ENCODE results near the gene CCDC120.

DNA sequence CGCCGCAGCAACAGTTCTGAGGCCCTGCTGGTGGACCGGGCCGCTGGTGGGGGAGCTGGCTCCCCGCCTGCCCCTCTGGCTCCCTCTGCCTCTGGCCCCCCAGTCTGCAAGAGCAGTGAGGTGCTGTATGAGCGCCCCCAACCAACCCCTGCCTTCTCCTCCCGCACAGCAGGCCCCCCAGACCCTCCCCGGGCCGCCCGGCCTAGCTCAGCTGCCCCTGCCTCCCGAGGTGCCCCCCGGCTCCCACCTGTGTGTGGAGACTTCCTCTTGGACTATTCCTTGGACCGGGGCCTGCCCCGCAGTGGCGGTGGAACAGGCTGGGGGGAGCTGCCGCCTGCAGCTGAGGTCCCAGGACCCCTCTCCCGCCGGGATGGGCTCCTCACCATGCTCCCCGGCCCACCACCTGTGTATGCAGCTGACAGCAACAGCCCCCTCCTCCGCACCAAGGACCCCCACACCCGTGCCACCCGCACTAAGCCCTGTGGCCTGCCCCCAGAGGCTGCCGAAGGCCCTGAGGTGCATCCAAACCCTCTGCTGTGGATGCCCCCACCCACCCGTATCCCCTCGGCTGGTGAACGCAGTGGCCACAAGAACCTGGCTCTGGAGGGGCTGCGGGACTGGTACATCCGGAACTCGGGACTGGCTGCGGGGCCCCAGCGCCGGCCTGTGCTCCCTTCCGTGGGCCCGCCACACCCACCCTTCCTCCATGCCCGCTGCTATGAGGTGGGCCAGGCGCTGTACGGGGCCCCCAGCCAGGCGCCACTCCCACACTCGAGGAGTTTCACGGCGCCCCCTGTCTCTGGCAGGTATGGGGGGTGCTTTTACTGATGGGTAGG is 8.7 kb downstream of the CCDC120 start:
- no peak for TF ChIP-seq POLR2AphosphoS5 (IDR thresholded peaks at IDR 0.05)
- TF ChIP-seq, protein P1, sequence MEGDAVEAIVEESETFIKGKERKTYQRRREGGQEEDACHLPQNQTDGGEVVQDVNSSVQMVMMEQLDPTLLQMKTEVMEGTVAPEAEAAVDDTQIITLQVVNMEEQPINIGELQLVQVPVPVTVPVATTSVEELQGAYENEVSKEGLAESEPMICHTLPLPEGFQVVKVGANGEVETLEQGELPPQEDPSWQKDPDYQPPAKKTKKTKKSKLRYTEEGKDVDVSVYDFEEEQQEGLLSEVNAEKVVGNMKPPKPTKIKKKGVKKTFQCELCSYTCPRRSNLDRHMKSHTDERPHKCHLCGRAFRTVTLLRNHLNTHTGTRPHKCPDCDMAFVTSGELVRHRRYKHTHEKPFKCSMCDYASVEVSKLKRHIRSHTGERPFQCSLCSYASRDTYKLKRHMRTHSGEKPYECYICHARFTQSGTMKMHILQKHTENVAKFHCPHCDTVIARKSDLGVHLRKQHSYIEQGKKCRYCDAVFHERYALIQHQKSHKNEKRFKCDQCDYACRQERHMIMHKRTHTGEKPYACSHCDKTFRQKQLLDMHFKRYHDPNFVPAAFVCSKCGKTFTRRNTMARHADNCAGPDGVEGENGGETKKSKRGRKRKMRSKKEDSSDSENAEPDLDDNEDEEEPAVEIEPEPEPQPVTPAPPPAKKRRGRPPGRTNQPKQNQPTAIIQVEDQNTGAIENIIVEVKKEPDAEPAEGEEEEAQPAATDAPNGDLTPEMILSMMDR (IDR thresholded peaks at IDR 0.05) = no peak
- no peak for TF ChIP-seq POLR2A (IDR thresholded peaks at IDR 0.05; ENCODE audit: low read depth)
- TF ChIP-seq EP300 (IDR thresholded peaks at IDR 0.05) = no peak
